ENCODE data around the gene PKHD1. TPM values are rescaled to one million over a fixed set of nuclear protein-coding genes. Genes with fewer than 3 reads are reported as not detected.
A peak's percentile ranks its signal among the peaks of the same experiment; 100 is the strongest.

Gene PKHD1
- total and polyA plus RNA-seq, 2 of the 8 experiments (the other 6 are each of a cell fraction or from before 2014, with no cell fraction given) = 0.06 to 0.09 TPM

DNA sequence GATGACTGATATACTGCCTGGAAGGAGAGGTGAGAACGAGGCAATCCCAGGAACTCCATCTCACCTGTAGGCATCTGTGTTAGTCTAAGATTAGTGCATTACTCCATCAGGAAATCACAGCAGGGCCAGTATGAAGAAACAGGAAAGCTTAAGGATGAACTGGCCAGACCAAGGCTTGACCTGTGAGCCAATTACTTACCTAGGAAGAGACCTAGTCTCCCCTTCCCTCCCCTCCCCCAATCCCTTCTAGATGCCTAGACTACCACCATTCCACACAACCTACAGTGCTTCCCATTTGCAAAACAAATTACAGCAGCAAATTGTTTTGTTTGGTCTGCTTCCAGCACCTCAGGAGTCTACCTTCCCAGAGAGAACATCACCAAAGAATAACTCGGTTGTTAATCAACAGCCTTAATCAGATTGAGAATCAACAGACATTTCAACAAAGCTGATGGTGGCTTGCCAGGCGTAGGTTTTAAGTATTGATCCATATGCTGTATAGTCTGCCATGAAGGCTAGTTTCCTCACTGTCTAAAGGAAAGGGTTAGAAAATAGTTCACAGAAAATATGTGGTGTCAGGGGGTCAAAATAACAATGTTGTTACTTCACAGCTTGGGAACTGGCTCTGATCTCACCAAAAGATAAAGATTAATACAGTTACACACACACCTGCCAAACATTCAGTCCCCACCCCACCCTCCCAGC is 10.1 kb downstream of the PKHD1 start (continued):
- TF ChIP-seq EP300 (IDR thresholded peaks at IDR 0.05; ENCODE audit: borderline replicate concordance in 1 of 2, low read depth in 2 of 2, low read length in 2 of 2) (0 out of 3 replicates have a peak, but pooled peaks of 1 of the 2 experiments have one; percentile 11), SIN3A (conservative IDR thresholded peaks at IDR 0.05 in 1 of 2, IDR thresholded peaks at IDR 0.05 in 1 of 2; ENCODE audit: low read depth in 1 of 2, low read length in 2 of 2) (no peak), HDAC2 (IDR thresholded peaks at IDR 0.05; ENCODE audit: borderline replicate concordance in 1 of 2, low read depth in 2 of 2, low read length in 2 of 2) (peak in 1 of 2 experiments; percentile 83; a peak in 2 of 4 replicates), KDM4A (IDR thresholded peaks at IDR 0.05; ENCODE audit: low read depth, low read length, severe bottlenecking) (peak; percentile 15), GABPA (IDR thresholded peaks at IDR 0.05; ENCODE audit: borderline replicate concordance, insufficient read depth, low read length) (no peak), ASH2L (IDR thresholded peaks at IDR 0.05; ENCODE audit: low read length) (peak; percentile 85), SP2 (IDR thresholded peaks at IDR 0.05; ENCODE audit: low read length) (no peak), SP1 (IDR thresholded peaks at IDR 0.05; ENCODE audit: low read depth, low read length) (peak; percentile 85), MAFK (IDR thresholded peaks at IDR 0.05; ENCODE audit: low read depth, low read length) (no peak), CHD2 (IDR thresholded peaks at IDR 0.05; ENCODE audit: low read length) (peak; percentile 47; the same call in 1 of the 2 replicates), RBBP5 (IDR thresholded peaks at IDR 0.05; ENCODE audit: borderline replicate concordance, low read depth, low read length) (peak; percentile 91), SIRT6 (IDR thresholded peaks at IDR 0.05; ENCODE audit: low read length) (no peak), TAF1 (IDR thresholded peaks at IDR 0.05; ENCODE audit: low read depth, low read length) (0 out of 2 replicates have a peak, but pooled peaks have one; percentile 22), CBX5 (IDR thresholded peaks at IDR 0.05; ENCODE audit: low read depth, low read length) (no peak), POLR2AphosphoS5 (IDR thresholded peaks at IDR 0.05; ENCODE audit: low read depth, low read length) (no peak), FOSL1 (IDR thresholded peaks at IDR 0.05; ENCODE audit: insufficient read depth, low read depth, low read length) (no peak), JUND (IDR thresholded peaks at IDR 0.05; ENCODE audit: low read length) (no peak)

Measured in H1 (cell line).